OCI-LY7 (cell line): ENCODE measurements around the gene HOGA1. TPM values are rescaled to one million over a fixed set of nuclear protein-coding genes. Genes with fewer than 3 reads are reported as not detected.

Experiments used
- BruUV-seq: library from RNA; stranded (reverse); fragments of 400-500 nt; replicated peaks from 2 replicates; lab custom pipeline; 2021; lab: Mats Ljungman, UMichigan
- CTCF ChIA-PET: fragments of 300-600 bp; sonication (Branson Sonifier 250); formaldehyde crosslinking; loops from one replicate; lab custom pipeline; 2022; ENCODE audit warnings: antibody characterized with exemption; ENCODE audit not compliant: unreplicated experiment; lab: Charles Lee
- POLR2A ChIA-PET: fragments of 300-600 bp; sonication (Branson Sonifier 250); formaldehyde crosslinking; loops from one replicate; lab custom pipeline; 2022; ENCODE audit warnings: antibody characterized with exemption; lab: Charles Lee
- DNase-seq: peaks from one replicate; pipeline ENCODE4 v3.0.0-alpha.2; 2015; ENCODE audit warnings: low spot score
- H2AFZ ChIP-seq: fragments of 200-600 bp; sonication (generic), shearing (Covaris generic); 2 replicates; pipeline ENCODE4 v1.6.1; 2014; ENCODE audit warnings: mild to moderate bottlenecking, antibody characterized with exemption, low read length, moderate library complexity
- H3K27ac ChIP-seq: fragments of 200-600 bp; sonication (generic); 2 replicates; pipeline ENCODE4 v1.5.1; 2014; ENCODE audit warnings: mixed run types, low read depth, mild to moderate bottlenecking, moderate library complexity, low read length, inconsistent platforms; ENCODE audit not compliant: poor library complexity, severe bottlenecking
- H3K36me3 ChIP-seq: fragments of 200-600 bp; sonication (generic); 2 replicates; pipeline ENCODE4 v1.6.1; 2014; ENCODE audit warnings: mild to moderate bottlenecking, antibody characterized with exemption, low read length, moderate library complexity, mixed read lengths; ENCODE audit not compliant: insufficient read depth
- H3K4me1 ChIP-seq: fragments of 200-600 bp; sonication (generic); 2 replicates; pipeline ENCODE4 v1.5.1; 2014; ENCODE audit warnings: mild to moderate bottlenecking, low read length; ENCODE audit not compliant: insufficient read depth, poor library complexity, severe bottlenecking
- H3K4me2 ChIP-seq: fragments of 200-600 bp; sonication (generic); 2 replicates; pipeline ENCODE4 v1.6.1; 2014; ENCODE audit warnings: mild to moderate bottlenecking, low read length
- H3K4me3 ChIP-seq: fragments of 200-600 bp; sonication (generic); 2 replicates; pipeline ENCODE4 v1.5.1; 2014; ENCODE audit warnings: mild to moderate bottlenecking, low read depth, low read length; ENCODE audit not compliant: poor library complexity, severe bottlenecking
- H3K79me2 ChIP-seq: fragments of 200-600 bp; sonication (generic); 2 replicates; pipeline ENCODE4 v1.6.1; 2016; ENCODE audit warnings: low read depth, mild to moderate bottlenecking, low read length, moderate library complexity, mixed read lengths; ENCODE audit not compliant: insufficient read depth
- H3K9me2 ChIP-seq: fragments of 200-600 bp; sonication (generic); 2 replicates; pipeline ENCODE4 v1.6.1; 2016; ENCODE audit warnings: mild to moderate bottlenecking, low read length, mixed read lengths; ENCODE audit not compliant: insufficient read depth
- H3K9me3 ChIP-seq: fragments of 200-600 bp; sonication (generic); 2 replicates; pipeline ENCODE4 v1.6.1; 2014; ENCODE audit warnings: mild to moderate bottlenecking, mixed run types, low read length, mixed read lengths
- H4K20me1 ChIP-seq: fragments of 200-600 bp; sonication (generic); 2 replicates; pipeline ENCODE4 v1.6.1; 2014; ENCODE audit warnings: mild to moderate bottlenecking, antibody characterized with exemption, low read length, moderate library complexity, mixed read lengths; ENCODE audit not compliant: insufficient read depth
- EZH2phosphoT487 ChIP-seq: fragments of 200-600 bp; sonication (generic); IDR thresholded peaks from 2 replicates; pipeline ENCODE4 v1.6.1; 2018; ENCODE audit warnings: low read depth, borderline replicate concordance, mild to moderate bottlenecking, mixed run types, antibody characterized with exemption, low read length, moderate library complexity, mixed read lengths
- intact Hi-C: fragments of 100-400 bp; cut with micrococcal nuclease; formaldehyde crosslinking; loops from one replicate; pipeline ENCODE4 v1.10.0; 2022; ENCODE audit not compliant: unreplicated experiment
- total RNA-seq, 2 experiments: library from RNA; depleted of rRNA in 1 of 2; stranded (reverse); fragments of >200 nt in 1 of 2; shearing (Covaris generic) in 1 of 2; gene quantifications; 2 replicates each; pipeline ENCODE4 v1.2.3, GENCODE V29; 2014 to 2022
- TF ChIP-seq, protein P1 (sequence below): fragments of 200-600 bp; sonication (generic); conservative IDR thresholded peaks from 2 replicates; pipeline ENCODE4 v1.5.1; 2014; ENCODE audit warnings: mild to moderate bottlenecking, antibody characterized with exemption, low read length, moderate library complexity, mixed read lengths

The HOGA1 gene
- total RNA-seq, 2 experiments from 2014 or later: 0.25 TPM; not detected in 1

DNA sequence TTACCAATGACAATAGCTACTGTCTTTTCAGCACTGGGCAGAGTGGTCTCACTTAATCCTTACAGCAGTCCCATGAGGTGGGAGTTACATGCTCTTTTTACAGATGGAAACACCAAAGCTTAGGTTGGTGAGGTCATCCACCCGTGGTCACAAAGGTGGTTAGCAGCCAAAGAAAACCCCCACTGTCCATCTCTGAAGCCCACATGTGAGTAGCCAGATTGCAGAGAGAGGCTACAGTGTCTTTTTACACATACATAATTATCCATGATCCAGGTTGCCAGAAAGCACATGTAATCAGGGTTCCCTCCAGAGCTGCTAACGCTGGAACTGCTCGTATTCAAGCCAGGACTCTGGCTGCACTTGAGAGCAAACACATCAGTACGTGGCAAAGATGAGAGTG is 36.2 kb upstream of the HOGA1 start:
- no peak overlapping the region for H3K27ac ChIP-seq
- no peak for TF ChIP-seq EZH2phosphoT487
- TF ChIP-seq, protein P1, sequence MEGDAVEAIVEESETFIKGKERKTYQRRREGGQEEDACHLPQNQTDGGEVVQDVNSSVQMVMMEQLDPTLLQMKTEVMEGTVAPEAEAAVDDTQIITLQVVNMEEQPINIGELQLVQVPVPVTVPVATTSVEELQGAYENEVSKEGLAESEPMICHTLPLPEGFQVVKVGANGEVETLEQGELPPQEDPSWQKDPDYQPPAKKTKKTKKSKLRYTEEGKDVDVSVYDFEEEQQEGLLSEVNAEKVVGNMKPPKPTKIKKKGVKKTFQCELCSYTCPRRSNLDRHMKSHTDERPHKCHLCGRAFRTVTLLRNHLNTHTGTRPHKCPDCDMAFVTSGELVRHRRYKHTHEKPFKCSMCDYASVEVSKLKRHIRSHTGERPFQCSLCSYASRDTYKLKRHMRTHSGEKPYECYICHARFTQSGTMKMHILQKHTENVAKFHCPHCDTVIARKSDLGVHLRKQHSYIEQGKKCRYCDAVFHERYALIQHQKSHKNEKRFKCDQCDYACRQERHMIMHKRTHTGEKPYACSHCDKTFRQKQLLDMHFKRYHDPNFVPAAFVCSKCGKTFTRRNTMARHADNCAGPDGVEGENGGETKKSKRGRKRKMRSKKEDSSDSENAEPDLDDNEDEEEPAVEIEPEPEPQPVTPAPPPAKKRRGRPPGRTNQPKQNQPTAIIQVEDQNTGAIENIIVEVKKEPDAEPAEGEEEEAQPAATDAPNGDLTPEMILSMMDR: no peak
- CTCF ChIA-PET: no interaction called here
- intact Hi-C loops: no loop called here
- H3K4me2 ChIP-seq: no peak overlapping the region
- H3K79me2 ChIP-seq: no peaks in the 10 kb centered on the region
- DNase-seq: no peak
- H3K4me1 ChIP-seq: no peaks in the 10 kb centered on the region
- H3K36me3 ChIP-seq: no peaks in the 10 kb centered on the region
- H3K4me3 ChIP-seq: no peak overlapping the region
- no peak overlapping the region for H2AFZ ChIP-seq
- H4K20me1 ChIP-seq: no peaks in the 10 kb centered on the region
- no TSS peak for BruUV-seq
- POLR2A ChIA-PET: interaction anchor here (0.7 to 1.0 kb wide), 2 partner anchors 11 to 14 kb away, joined by 3 to 6 read pairs; no protein-coding TSS in a partner anchor
- H3K9me2 ChIP-seq: no peaks in the 10 kb centered on the region
- H3K9me3 ChIP-seq: no peaks in the 10 kb centered on the region

GRCh38 chr10:97548828-97549455 is 35.2 kb upstream of the HOGA1 start:
- intact Hi-C loops: no loop called here
- H3K36me3 ChIP-seq: no peaks in the 10 kb centered on the region
- H3K9me2 ChIP-seq: no peaks in the 10 kb centered on the region
- no peak overlapping the region for H2AFZ ChIP-seq
- ChIA-PET POLR2A (no interaction called here), CTCF (no interaction called here)
- H4K20me1 ChIP-seq: no peaks in the 10 kb centered on the region
- no TSS peak for BruUV-seq
- no peak overlapping the region for H3K4me3 ChIP-seq
- H3K4me2 ChIP-seq: no peak overlapping the region
- no peak for DNase-seq
- no peaks in the 10 kb centered on the region for H3K4me1 ChIP-seq
- TF ChIP-seq, protein P1: no peak
- no peak for TF ChIP-seq EZH2phosphoT487
- H3K9me3 ChIP-seq: no peaks in the 10 kb centered on the region
- H3K27ac ChIP-seq: no peak overlapping the region
- H3K79me2 ChIP-seq: no peaks in the 10 kb centered on the region

- H3K4me3 ChIP-seq: no peak overlapping the region
- BruUV-seq: no TSS peak
- no peak for DNase-seq
- H3K9me2 ChIP-seq: no peaks in the 10 kb centered on the region
- ChIA-PET POLR2A (no interaction called here), CTCF (no interaction called here)
- no peak overlapping the region for H3K27ac ChIP-seq
- H3K4me2 ChIP-seq: no peak overlapping the region
- no peak overlapping the region for H2AFZ ChIP-seq
- H4K20me1 ChIP-seq: no peaks in the 10 kb centered on the region
- TF ChIP-seq EZH2phosphoT487: no peak
- TF ChIP-seq, protein P1: no peak
- no peaks in the 10 kb centered on the region for H3K79me2 ChIP-seq
- intact Hi-C loops: no loop called here
- H3K4me1 ChIP-seq: no peaks in the 10 kb centered on the region
- no peaks in the 10 kb centered on the region for H3K36me3 ChIP-seq
- no peaks in the 10 kb centered on the region for H3K9me3 ChIP-seq
These were observed 34.4 kb upstream of the HOGA1 start for GRCh38 chr10:97549587-97550322.
